ENCODE results near the gene BRINP3.

DNA sequence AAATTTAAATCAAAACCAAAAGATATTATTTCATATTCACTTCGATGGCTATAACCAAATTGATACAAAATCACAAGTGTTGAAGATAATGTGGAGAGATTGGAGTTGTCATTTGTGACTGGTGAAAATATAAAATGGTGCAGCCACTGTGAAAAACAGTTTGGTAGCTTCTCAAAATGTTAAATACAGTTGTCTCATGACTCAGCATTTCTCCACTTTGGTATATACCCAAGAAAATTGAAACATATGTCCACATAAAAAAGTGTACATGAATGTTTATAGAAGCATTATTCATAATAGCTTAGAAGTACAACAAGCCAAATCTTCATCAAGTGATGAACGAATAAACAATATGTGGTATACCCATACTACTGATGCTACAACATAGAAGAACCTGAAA lies 318.5 kb downstream of the BRINP3 start:
- TF ChIP-seq, protein P1, sequence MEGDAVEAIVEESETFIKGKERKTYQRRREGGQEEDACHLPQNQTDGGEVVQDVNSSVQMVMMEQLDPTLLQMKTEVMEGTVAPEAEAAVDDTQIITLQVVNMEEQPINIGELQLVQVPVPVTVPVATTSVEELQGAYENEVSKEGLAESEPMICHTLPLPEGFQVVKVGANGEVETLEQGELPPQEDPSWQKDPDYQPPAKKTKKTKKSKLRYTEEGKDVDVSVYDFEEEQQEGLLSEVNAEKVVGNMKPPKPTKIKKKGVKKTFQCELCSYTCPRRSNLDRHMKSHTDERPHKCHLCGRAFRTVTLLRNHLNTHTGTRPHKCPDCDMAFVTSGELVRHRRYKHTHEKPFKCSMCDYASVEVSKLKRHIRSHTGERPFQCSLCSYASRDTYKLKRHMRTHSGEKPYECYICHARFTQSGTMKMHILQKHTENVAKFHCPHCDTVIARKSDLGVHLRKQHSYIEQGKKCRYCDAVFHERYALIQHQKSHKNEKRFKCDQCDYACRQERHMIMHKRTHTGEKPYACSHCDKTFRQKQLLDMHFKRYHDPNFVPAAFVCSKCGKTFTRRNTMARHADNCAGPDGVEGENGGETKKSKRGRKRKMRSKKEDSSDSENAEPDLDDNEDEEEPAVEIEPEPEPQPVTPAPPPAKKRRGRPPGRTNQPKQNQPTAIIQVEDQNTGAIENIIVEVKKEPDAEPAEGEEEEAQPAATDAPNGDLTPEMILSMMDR (IDR thresholded peaks at IDR 0.05): no peak
- no peak for TF ChIP-seq POLR2A (IDR thresholded peaks at IDR 0.05)
